K562 (cell line): ENCODE measurements around the gene DAAM1. TPM values are rescaled to one million over a fixed set of nuclear protein-coding genes. Genes with fewer than 3 reads are reported as not detected.

Source experiments
- ATAC-seq: fragments of 200-7000 bp; cut with Tn5 transposase; 3 replicates; pipeline ENCODE4 v1.9.1; 2020; ENCODE audit warnings: moderate library complexity
- BruUV-seq: library from RNA; stranded (reverse); fragments of 400-500 nt; replicated peaks from 2 replicates; lab custom pipeline; 2021; lab: Mats Ljungman, UMichigan
- CTCF ChIA-PET: fragments of 300-600 bp; formaldehyde crosslinking; extraction: SDS; loops from one replicate; lab custom pipeline; 2021; ENCODE audit warnings: low intra/inter-chr PET ratio; lab: Yijun Ruan, JAX
- POLR2A ChIA-PET: fragments of 300-600, 350-650 bp; sonication (Branson Sonifier 250); formaldehyde crosslinking; extraction: SDS; loops from one replicate; lab custom pipeline; 2021; ENCODE audit warnings: antibody characterized with exemption, inconsistent platforms; lab: Yijun Ruan, JAX
- DNase-seq, 4 experiments: peaks; one replicate each; pipeline versions ENCODE4 v3.0.0 to v3.0.0-alpha.2; 2011 to 2018; ENCODE audit warnings: low spot score in 3 of 4, mixed read lengths in 3 of 4; ENCODE audit errors: extremely low read depth in 1 of 4
- FAIRE-seq: peaks from 2 replicates; lab custom pipeline; 2011; peaks lifted over from hg19 to GRCh38; lab: Jason Lieb, UNC
- H2AFZ ChIP-seq: 2 replicates; pipeline ENCODE4 v1.6.0; 2011; ENCODE audit warnings: low read depth, low read length, control low read depth, inconsistent platforms
- H3K27ac ChIP-seq: fragments of 200-600 bp; 3 replicates; pipeline ENCODE4 v1.8.0; 2011; ENCODE audit warnings: low read depth, mild to moderate bottlenecking, control low read depth, inconsistent platforms, low read length, moderate library complexity, mixed read lengths; ENCODE audit errors: extremely low read depth
- H3K27me3 ChIP-seq, 2 experiments: fragments of 300-600 bp in 1 of 2; 2 replicates in 1 of 2; 3 replicates in 1 of 2; pipeline versions ENCODE4 v1.6.0 to v1.8.0; 2011; ENCODE audit warnings: inconsistent platforms in 2 of 2, low read length in 2 of 2, mild to moderate bottlenecking in 1 of 2, mixed read lengths in 1 of 2, moderate library complexity in 1 of 2; ENCODE audit not compliant: control insufficient read depth in 2 of 2, insufficient read depth in 2 of 2
- H3K36me3 ChIP-seq: fragments of 300-600 bp; 3 replicates; pipeline ENCODE4 v1.8.0; 2011; ENCODE audit warnings: mild to moderate bottlenecking, low read length, inconsistent platforms; ENCODE audit not compliant: control insufficient read depth, insufficient read depth
- H3K4me1 ChIP-seq, 2 experiments: fragments of 200-600 bp in 1 of 2; replicated peaks in 1 of 2; 2 replicates in 1 of 2; 3 replicates in 1 of 2; pipeline versions ENCODE4 v1.5.1 to v1.8.0; 2011; ENCODE audit warnings: inconsistent platforms in 2 of 2, low read length in 2 of 2, mild to moderate bottlenecking in 1 of 2, mixed read lengths in 1 of 2, moderate library complexity in 1 of 2; ENCODE audit not compliant: control insufficient read depth in 2 of 2, insufficient read depth in 2 of 2
- H3K4me2 ChIP-seq: 2 replicates; pipeline ENCODE4 v1.6.1; 2011; ENCODE audit warnings: low read length, control low read depth, inconsistent platforms, mixed read lengths; ENCODE audit not compliant: insufficient read depth
- H3K4me3 ChIP-seq: fragments of 200-600 bp; sonication (generic), shearing (Covaris generic); 2 replicates; pipeline ENCODE4 v1.5.1; 2016; ENCODE audit warnings: control low read depth, inconsistent platforms
- H3K79me2 ChIP-seq: fragments of 200-600 bp; 3 replicates; pipeline ENCODE4 v1.8.0; 2011; ENCODE audit warnings: low read length, inconsistent platforms; ENCODE audit not compliant: control insufficient read depth, insufficient read depth
- H3K9ac ChIP-seq, 2 experiments: 2 replicates each; pipeline versions ENCODE4 v1.6.0 to v1.6.1; 2011; ENCODE audit warnings: low read depth in 2 of 2, low read length in 2 of 2, control low read depth in 1 of 2, inconsistent platforms in 1 of 2, mild to moderate bottlenecking in 1 of 2, mixed read lengths in 1 of 2; ENCODE audit not compliant: insufficient read depth in 1 of 2
- H3K9me1 ChIP-seq: one replicate; pipeline ENCODE4 v1.6.0; 2011; ENCODE audit warnings: inconsistent platforms, mild to moderate bottlenecking, low read length, moderate library complexity; ENCODE audit not compliant: control insufficient read depth, insufficient read depth
- H3K9me3 ChIP-seq: replicated peaks from 2 replicates; pipeline ENCODE4 v1.5.1; 2011; ENCODE audit warnings: low read depth, low read length, inconsistent platforms; ENCODE audit not compliant: control insufficient read depth, insufficient read depth
- H4K20me1 ChIP-seq: replicated peaks from 2 replicates; pipeline ENCODE4 v1.6.1; 2011; ENCODE audit warnings: low read length, inconsistent platforms, mixed read lengths; ENCODE audit not compliant: control insufficient read depth, insufficient read depth
- AFF4 ChIP-seq: sonication (generic); formaldehyde crosslinking; IDR thresholded peaks from 2 replicates; pipeline ENCODE4 v1.8.0; 2023; ENCODE audit warnings: mild to moderate bottlenecking, missing genetic modification reagents
- FIP1L1 ChIP-seq: fragments of 200-400 bp; formaldehyde crosslinking; IDR thresholded peaks from 2 replicates; pipeline ENCODE4 v1.6.1; 2018; ENCODE audit warnings: mild to moderate bottlenecking, low read depth, low read length; ENCODE audit not compliant: poor library complexity, severe bottlenecking
- ZSCAN32 ChIP-seq: fragments of 450-650 bp; formaldehyde crosslinking; IDR thresholded peaks from 2 replicates; pipeline ENCODE4 v1.4.0; 2020; ENCODE audit warnings: mild to moderate bottlenecking, moderate library complexity
- WGBS: fragments of 100-300 bp; shearing (Covaris generic); methylation state at CpG from one replicate; pipeline ENCODE4 v1.1.6; 2016; ENCODE audit warnings: low coverage, mixed read lengths; ENCODE audit not compliant: insufficient coverage; ENCODE audit errors: missing lambda C conversion rate; 5-methylcytosine and 5-hydroxymethylcytosine counted together
- in situ Hi-C: fragments of 300-500 bp; cut with MboI; formaldehyde crosslinking; loops from 4 replicates; pipeline ENCODE4 v1.15.0; 2018; ENCODE audit warnings: inconsistent platforms, mixed read lengths
- intact Hi-C: fragments of 100-400 bp; cut with micrococcal nuclease; formaldehyde crosslinking; loops from 2 replicates; pipeline ENCODE4 v1.14.2; 2022
- polyA plus RNA-seq, 8 experiments: library from polyadenylated mRNA; depleted of rRNA in 4 of 8; stranded (reverse) in 5 of 8; unstranded in 3 of 8; fragments of >200 nt; fragmentation: Nextera tagmentation in 2 of 8; fragmentation: Illumina TruSeq in 1 of 8; extraction: Ambion mirVana in 2 of 8; extraction: Trizol in 1 of 8; gene quantifications; 2 replicates each; pipeline versions ENCODE4 v1.2.1 to v1.2.3, GENCODE V29; 2011 to 2014; ENCODE audit warnings: inconsistent platforms in 1 of 8, missing spikeins in 1 of 8
- total RNA-seq, 7 experiments: library from RNA; depleted of rRNA in 6 of 7; stranded (reverse); fragments of >200 nt in 6 of 7; fragmentation: Illumina TruSeq in 2 of 7; extraction: Trizol in 2 of 7; gene quantifications; 2 replicates each; pipeline versions ENCODE4 v1.2.1 to v1.2.3, GENCODE V29; 2011 to 2021; ENCODE audit warnings: low replicate concordance in 1 of 7

DAAM1 gene
- total and polyA plus RNA-seq, 9 of the 15 experiments (the other 6 are each of a cell fraction or from before 2014, with no cell fraction given): 3.6 to 11.6 (median 6.7) TPM

DNA sequence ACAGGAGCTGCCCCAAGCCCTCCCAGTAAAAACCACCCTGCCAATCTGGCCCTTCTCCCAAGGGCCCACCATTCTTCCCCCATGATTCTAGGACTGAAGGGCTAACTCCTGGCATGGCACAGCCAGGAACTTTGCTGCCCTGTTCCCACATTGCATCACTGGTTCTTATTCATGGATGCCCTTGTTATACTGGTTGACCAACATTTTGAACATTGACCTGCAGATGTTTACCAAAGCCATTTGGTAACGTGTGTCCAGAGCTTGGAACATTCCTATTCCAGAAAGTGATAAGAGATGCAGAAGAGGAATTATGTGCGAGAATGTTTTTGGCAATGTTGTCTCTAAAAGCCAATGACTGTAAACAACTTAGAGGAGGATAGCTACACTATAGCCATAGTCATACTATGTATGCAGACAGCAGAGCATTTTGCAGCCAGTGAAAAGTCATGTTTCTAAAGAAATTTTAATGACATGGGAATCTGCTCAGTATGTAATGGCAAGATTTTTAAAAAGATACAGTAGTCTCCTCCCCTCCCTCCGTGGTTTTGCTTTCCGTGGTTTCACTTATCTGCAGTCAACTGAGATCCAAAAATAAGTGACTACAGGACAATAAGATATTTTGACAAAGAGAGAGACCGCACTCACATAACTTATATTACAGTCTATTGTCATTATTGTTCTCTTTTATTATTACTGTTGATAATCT, 108.8 kb downstream of the DAAM1 start:
- FAIRE-seq (no peak), ATAC-seq (no peak)
- Histone ChIP-seq H3K9me3 (no peaks in the 10 kb centered on the region), H2AFZ (no peak overlapping the region), H3K9me1 (no peaks in the 10 kb centered on the region), H3K4me2 (no peak overlapping the region), H3K27me3 (no peaks in the 10 kb centered on the region), H3K4me3 (no peak overlapping the region), H3K36me3 (0 out of 3 replicates have a peak, but pooled peaks cover 4% of the 10 kb centered on the region), H3K79me2 (no peaks in the 10 kb centered on the region), H3K27ac (no peak overlapping the region)
- in situ Hi-C loops (no loop called here), intact Hi-C loops (no loop called here)
- TF ChIP-seq ZSCAN32 (CRISPR knock-in tag) (no peak), FIP1L1 (no peak), AFF4 (CRISPR knock-in tag) (no peak)
- TF ChIP-seq, all 486 proteins: peak for 0
- Histone ChIP-seq H3K4me1 (peaks cover 0 to 3% of the 10 kb centered on the region in 2 experiments; a peak in 1 of 5 replicates), H4K20me1 (no peaks in the 10 kb centered on the region; the same call in 1 of the 2 replicates), H3K9ac (no peak overlapping the region)
- no TSS peak for BruUV-seq
- POLR2A ChIA-PET: interaction anchor here (1.2 kb wide), 1 partner anchor 14 kb away, joined by 3 read pairs; no protein-coding TSS in a partner anchor
- WGBS: 11% methylated on average over 5 of the region's 5 CpGs
- no peak for DNase-seq
- CTCF ChIA-PET: no interaction called here
